Endodermal cell (in vitro differentiated cells): Measurements from ENCODE around the gene SERPINE2. TPM values are rescaled to one million over a fixed set of nuclear protein-coding genes. Genes with fewer than 3 reads are reported as not detected.

Experiments
- DNase-seq: peaks from one replicate; pipeline ENCODE4 v3.0.0-alpha.2; 2017
- H3K27ac ChIP-seq: 2 replicates; pipeline ENCODE4 v1.5.1; 2013; ENCODE audit warnings: mild to moderate bottlenecking, low read depth, low read length, moderate library complexity
- H3K27me3 ChIP-seq: 2 replicates; pipeline ENCODE4 v1.6.1; 2013; ENCODE audit warnings: mild to moderate bottlenecking, low read length, moderate library complexity; ENCODE audit not compliant: insufficient read depth, control insufficient read depth, poor library complexity, severe bottlenecking
- H3K36me3 ChIP-seq: 2 replicates; pipeline ENCODE4 v1.7.0; 2013; ENCODE audit warnings: mild to moderate bottlenecking, low read length, moderate library complexity; ENCODE audit not compliant: control insufficient read depth, insufficient read depth
- H3K4me1 ChIP-seq: one replicate; pipeline ENCODE4 v1.7.0; 2013; ENCODE audit warnings: low read length; ENCODE audit not compliant: control insufficient read depth, insufficient read depth
- H3K4me3 ChIP-seq: 2 replicates; pipeline ENCODE4 v1.5.1; 2013; ENCODE audit warnings: mild to moderate bottlenecking, low read length, moderate library complexity
- H3K9ac ChIP-seq: 2 replicates; pipeline ENCODE4 v1.6.1; 2013; ENCODE audit warnings: mild to moderate bottlenecking, low read length, moderate library complexity; ENCODE audit not compliant: poor library complexity, severe bottlenecking; ENCODE audit errors: extremely low read depth
- H3K9me3 ChIP-seq: 2 replicates; pipeline ENCODE4 v1.6.1; 2013; ENCODE audit warnings: mild to moderate bottlenecking, low read length, moderate library complexity; ENCODE audit not compliant: control insufficient read depth
- H3K27ac Mint-ChIP-seq: 2 replicates; pipeline ENCODE4 v1.8.0; 2020; ENCODE audit warnings: mixed read lengths
- H3K27me3 Mint-ChIP-seq: 2 replicates; pipeline ENCODE4 v1.8.0; 2021; ENCODE audit warnings: mild to moderate bottlenecking, mixed read lengths; ENCODE audit not compliant: insufficient read depth
- H3K36me3 Mint-ChIP-seq: 2 replicates; pipeline ENCODE4 v1.8.0; 2020; ENCODE audit warnings: low read depth, mixed read lengths
- H3K4me1 Mint-ChIP-seq: 2 replicates; pipeline ENCODE4 v1.8.0; 2020; ENCODE audit warnings: mixed read lengths
- H3K4me3 Mint-ChIP-seq: 2 replicates; pipeline ENCODE4 v1.8.0; 2020; ENCODE audit warnings: mild to moderate bottlenecking, moderate library complexity, mixed read lengths
- H3K9me3 Mint-ChIP-seq: 2 replicates; pipeline ENCODE4 v1.8.0; 2020; ENCODE audit warnings: mild to moderate bottlenecking, mixed read lengths
- WGBS, 2 experiments: methylation state at CpG; one replicate each; pipeline versions ENCODE4 v1.1.5 to v1.1.7; 2013; ENCODE audit warnings: missing lambda C conversion rate in 2 of 2, mixed read lengths in 1 of 2; ENCODE audit not compliant: insufficient coverage in 1 of 2, insufficient read length in 1 of 2; 5-methylcytosine and 5-hydroxymethylcytosine counted together
- total RNA-seq, 2 donors: library from RNA; stranded (reverse); fragmentation: NEBNext Ultra II Directional in 1 of 2; extraction: Animal tissue kit (Norgen Biotek cat#: 25700) in 1 of 2; gene quantifications; 2 replicates in 1 of 2; 3 replicates in 1 of 2; pipeline ENCODE4 v1.2.1, GENCODE V29; 2021
- TF ChIP-seq, protein P1 (sequence below): fragments of 200-600 bp; sonication (generic); conservative IDR thresholded peaks from 2 replicates; pipeline ENCODE4 v1.5.0; 2021; ENCODE audit warnings: antibody characterized with exemption, mild to moderate bottlenecking

The SERPINE2 gene
- total RNA-seq, 2 donors from 2014 or later: 257 to 386 TPM

- Histone ChIP-seq H3K27me3 (no peaks in the 10 kb centered on the region), H3K4me3 (no peak overlapping the region), H3K9ac (no peak overlapping the region), H3K27ac (no peak overlapping the region), H3K4me1 (no peaks in the 10 kb centered on the region), H3K36me3 (peaks cover 87% of the 10 kb centered on the region), H3K9me3 (no peaks in the 10 kb centered on the region)
- DNase-seq: no peak
- H3K36me3 Mint-ChIP-seq: peaks cover 64% of the 10 kb centered on the region
- H3K4me3 Mint-ChIP-seq: no peak overlapping the region
- H3K4me1 Mint-ChIP-seq: peaks cover 5% of the 10 kb centered on the region
- WGBS, 2 experiments: 93 to 94% methylated on average over 4 to 11 of the region's 11 CpGs
- no peak overlapping the region for H3K27ac Mint-ChIP-seq
- H3K9me3 Mint-ChIP-seq: no peaks in the 10 kb centered on the region
- H3K27me3 Mint-ChIP-seq: no peaks in the 10 kb centered on the region
- TF ChIP-seq, protein P1, sequence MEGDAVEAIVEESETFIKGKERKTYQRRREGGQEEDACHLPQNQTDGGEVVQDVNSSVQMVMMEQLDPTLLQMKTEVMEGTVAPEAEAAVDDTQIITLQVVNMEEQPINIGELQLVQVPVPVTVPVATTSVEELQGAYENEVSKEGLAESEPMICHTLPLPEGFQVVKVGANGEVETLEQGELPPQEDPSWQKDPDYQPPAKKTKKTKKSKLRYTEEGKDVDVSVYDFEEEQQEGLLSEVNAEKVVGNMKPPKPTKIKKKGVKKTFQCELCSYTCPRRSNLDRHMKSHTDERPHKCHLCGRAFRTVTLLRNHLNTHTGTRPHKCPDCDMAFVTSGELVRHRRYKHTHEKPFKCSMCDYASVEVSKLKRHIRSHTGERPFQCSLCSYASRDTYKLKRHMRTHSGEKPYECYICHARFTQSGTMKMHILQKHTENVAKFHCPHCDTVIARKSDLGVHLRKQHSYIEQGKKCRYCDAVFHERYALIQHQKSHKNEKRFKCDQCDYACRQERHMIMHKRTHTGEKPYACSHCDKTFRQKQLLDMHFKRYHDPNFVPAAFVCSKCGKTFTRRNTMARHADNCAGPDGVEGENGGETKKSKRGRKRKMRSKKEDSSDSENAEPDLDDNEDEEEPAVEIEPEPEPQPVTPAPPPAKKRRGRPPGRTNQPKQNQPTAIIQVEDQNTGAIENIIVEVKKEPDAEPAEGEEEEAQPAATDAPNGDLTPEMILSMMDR: no peak
These were observed 39.2 kb downstream of the SERPINE2 start for GRCh38 chr2:223999862-224000261.

DNA sequence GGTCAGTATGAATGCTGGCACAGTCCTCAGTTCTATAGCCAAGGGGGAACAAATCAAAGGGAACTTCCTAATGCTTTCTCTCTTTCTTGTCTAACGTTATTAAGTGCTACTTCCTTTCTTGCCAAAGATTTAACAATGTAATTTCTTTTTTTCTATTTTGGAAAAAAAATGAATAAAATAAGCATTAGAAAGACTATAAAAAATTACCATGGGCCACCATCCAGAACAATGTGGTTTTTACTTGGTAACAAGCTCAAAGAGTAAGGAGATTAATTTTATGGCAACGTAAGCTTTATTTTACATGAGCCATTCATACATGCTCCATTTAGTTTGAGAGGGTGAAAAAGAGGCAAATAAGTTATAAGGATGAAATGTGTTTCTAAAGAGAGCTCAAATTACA is 40.1 kb downstream of the SERPINE2 start:
- Mint-ChIP-seq H3K27ac (no peak overlapping the region), H3K4me3 (no peak overlapping the region)

GRCh38 chr2:223997938-223998337 is 41.1 kb downstream of the SERPINE2 start:
- TF ChIP-seq, protein P1: no peak
- Histone ChIP-seq H3K27ac (no peak overlapping the region), H3K4me1 (no peaks in the 10 kb centered on the region), H3K4me3 (no peak overlapping the region), H3K9me3 (no peaks in the 10 kb centered on the region), H3K9ac (no peak overlapping the region), H3K27me3 (no peaks in the 10 kb centered on the region), H3K36me3 (peaks cover 95% of the 10 kb centered on the region)
- Mint-ChIP-seq H3K9me3 (no peaks in the 10 kb centered on the region), H3K36me3 (peaks cover 70% of the 10 kb centered on the region), H3K27me3 (no peaks in the 10 kb centered on the region), H3K4me1 (peaks cover 2% of the 10 kb centered on the region), H3K27ac (no peak overlapping the region), H3K4me3 (no peak overlapping the region)
- 69 to 83% methylated on average over 4 to 5 of the region's 5 CpGs for WGBS, 2 experiments
- DNase-seq: no peak

More for the DNA sequence above, 40.1 kb downstream of the SERPINE2 start:
- Mint-ChIP-seq H3K9me3 (no peaks in the 10 kb centered on the region), H3K4me1 (peaks cover 5% of the 10 kb centered on the region), H3K36me3 (peaks cover 66% of the 10 kb centered on the region), H3K27me3 (no peaks in the 10 kb centered on the region)
- Histone ChIP-seq H3K27ac (no peak overlapping the region), H3K27me3 (no peaks in the 10 kb centered on the region), H3K9me3 (no peaks in the 10 kb centered on the region), H3K9ac (no peak overlapping the region), H3K4me1 (no peaks in the 10 kb centered on the region), H3K4me3 (no peak overlapping the region), H3K36me3 (peaks cover 88% of the 10 kb centered on the region)
- WGBS, 2 experiments: 92 to 100% methylated on average over 1 to 2 of the region's 2 CpGs
- TF ChIP-seq, protein P1: no peak
- DNase-seq: no peak
